Smooth muscle cell of the brain vasculature (primary cell): ENCODE data around the gene PLCH1.

Source experiments
- DNase-seq: peaks from one replicate; pipeline ENCODE4 v3.0.0-alpha.2; 2012; ENCODE audit warnings: low read depth, low spot score

Gene PLCH1

GRCh38 chr3:155605571-155605970 is 139.3 kb downstream of the PLCH1 start:
- DNase-seq: no peak

- DNase-seq: no peak
Measured at GRCh38 chr3:155604967-155605366, 139.9 kb downstream of the PLCH1 start.

- no peak for DNase-seq
Measured at GRCh38 chr3:155604126-155604525, 140.7 kb downstream of the PLCH1 start.

- DNase-seq: no peak
Measured at GRCh38 chr3:155603302-155603701, 141.6 kb downstream of the PLCH1 start.

GRCh38 chr3:155602307-155602706 is 142.6 kb downstream of the PLCH1 start:
- no peak for DNase-seq

- DNase-seq: no peak
Measured at GRCh38 chr3:155598671-155599070, 146.2 kb downstream of the PLCH1 start.

- DNase-seq: no peak
Measured at GRCh38 chr3:155596615-155597014, 148.3 kb downstream of the PLCH1 start.

GRCh38 chr3:155595371-155595770 is 149.5 kb downstream of the PLCH1 start:
- no peak for DNase-seq

- no peak for DNase-seq
Measured at GRCh38 chr3:155594526-155595187, 150.2 kb downstream of the PLCH1 start.

GRCh38 chr3:155587581-155587980 is 157.3 kb downstream of the PLCH1 start:
- DNase-seq: no peak

GRCh38 chr3:155585384-155585783 is 159.5 kb downstream of the PLCH1 start:
- DNase-seq: no peak

- no peak for DNase-seq
Measured at GRCh38 chr3:155581579-155581978, 163.3 kb downstream of the PLCH1 start.

- no peak for DNase-seq
Measured at GRCh38 chr3:155572085-155572484, 172.8 kb downstream of the PLCH1 start.

GRCh38 chr3:155568295-155568694 is 176.6 kb downstream of the PLCH1 start:
- DNase-seq: no peak

GRCh38 chr3:155560594-155560993 is 184.3 kb downstream of the PLCH1 start:
- no peak for DNase-seq

- DNase-seq: no peak
Measured at GRCh38 chr3:155560135-155560534, 184.7 kb downstream of the PLCH1 start.

- DNase-seq: no peak
Measured at GRCh38 chr3:155556531-155556930, 188.3 kb downstream of the PLCH1 start.

- no peak for DNase-seq
Measured at GRCh38 chr3:155555479-155556060, 189.3 kb downstream of the PLCH1 start.

- DNase-seq: no peak
Measured at GRCh38 chr3:155554777-155555451, 190.0 kb downstream of the PLCH1 start.

GRCh38 chr3:155553780-155554179 is 191.1 kb downstream of the PLCH1 start:
- DNase-seq: no peak

- DNase-seq: no peak
Measured at GRCh38 chr3:155553326-155553725, 191.5 kb downstream of the PLCH1 start.

- no peak for DNase-seq
Measured at GRCh38 chr3:155550391-155550790, 194.5 kb downstream of the PLCH1 start.

GRCh38 chr3:155549087-155549486 is 195.8 kb downstream of the PLCH1 start:
- DNase-seq: no peak
